Inflammatory macrophage treated with lipopolysaccharide for 1 hour (primary cell): ENCODE measurements around the gene RETREG1.
"Not testable (repeated sequence)": the region's sequence is repeated elsewhere in the genome, so short reads cannot be mapped to it uniquely, and the experiment has no call there.

Experiments
- DNase-seq, 2 donors: peaks; one replicate each; pipeline ENCODE4 v3.0.0-alpha.2; 2020 to 2022

RETREG1 gene, protein sequence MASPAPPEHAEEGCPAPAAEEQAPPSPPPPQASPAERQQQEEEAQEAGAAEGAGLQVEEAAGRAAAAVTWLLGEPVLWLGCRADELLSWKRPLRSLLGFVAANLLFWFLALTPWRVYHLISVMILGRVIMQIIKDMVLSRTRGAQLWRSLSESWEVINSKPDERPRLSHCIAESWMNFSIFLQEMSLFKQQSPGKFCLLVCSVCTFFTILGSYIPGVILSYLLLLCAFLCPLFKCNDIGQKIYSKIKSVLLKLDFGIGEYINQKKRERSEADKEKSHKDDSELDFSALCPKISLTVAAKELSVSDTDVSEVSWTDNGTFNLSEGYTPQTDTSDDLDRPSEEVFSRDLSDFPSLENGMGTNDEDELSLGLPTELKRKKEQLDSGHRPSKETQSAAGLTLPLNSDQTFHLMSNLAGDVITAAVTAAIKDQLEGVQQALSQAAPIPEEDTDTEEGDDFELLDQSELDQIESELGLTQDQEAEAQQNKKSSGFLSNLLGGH

DNA sequence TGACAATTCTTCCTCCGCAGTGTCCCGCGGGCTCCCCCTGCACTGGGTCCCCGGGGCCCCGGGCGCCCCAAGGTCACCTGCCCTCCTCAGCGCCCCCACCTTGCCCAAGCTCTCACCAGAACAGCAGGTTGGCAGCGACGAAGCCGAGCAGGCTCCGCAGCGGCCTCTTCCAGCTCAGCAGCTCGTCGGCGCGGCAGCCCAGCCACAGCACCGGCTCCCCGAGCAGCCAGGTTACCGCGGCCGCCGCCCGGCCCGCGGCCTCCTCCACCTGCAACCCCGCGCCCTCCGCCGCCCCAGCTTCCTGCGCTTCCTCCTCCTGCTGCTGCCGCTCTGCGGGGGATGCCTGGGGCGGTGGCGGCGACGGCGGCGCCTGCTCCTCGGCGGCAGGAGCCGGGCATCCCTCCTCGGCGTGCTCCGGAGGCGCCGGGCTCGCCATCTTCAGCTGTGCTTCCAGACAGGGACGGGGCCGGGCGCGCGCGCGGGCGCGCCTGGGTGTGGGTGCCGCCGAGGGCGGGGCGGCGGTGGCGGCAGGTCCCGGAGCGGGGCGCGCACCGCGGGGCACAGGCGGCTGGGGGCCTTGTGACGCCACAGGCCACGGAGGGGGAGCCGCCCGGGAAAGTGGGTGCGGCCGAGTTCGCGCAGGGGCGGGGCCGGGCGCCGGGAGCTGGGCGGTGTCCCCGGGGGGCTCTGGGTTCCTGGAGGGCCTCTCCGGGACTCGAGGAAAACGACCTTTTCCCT, at the start of gene RETREG1:
TSS of gene RETREG1 (minus strand) at position 462 of the 738 bp plus-strand sequence. CDS start at position 436, 26 bp downstream.
- DNase-seq, result peak; percentile 50 to 62

DNA sequence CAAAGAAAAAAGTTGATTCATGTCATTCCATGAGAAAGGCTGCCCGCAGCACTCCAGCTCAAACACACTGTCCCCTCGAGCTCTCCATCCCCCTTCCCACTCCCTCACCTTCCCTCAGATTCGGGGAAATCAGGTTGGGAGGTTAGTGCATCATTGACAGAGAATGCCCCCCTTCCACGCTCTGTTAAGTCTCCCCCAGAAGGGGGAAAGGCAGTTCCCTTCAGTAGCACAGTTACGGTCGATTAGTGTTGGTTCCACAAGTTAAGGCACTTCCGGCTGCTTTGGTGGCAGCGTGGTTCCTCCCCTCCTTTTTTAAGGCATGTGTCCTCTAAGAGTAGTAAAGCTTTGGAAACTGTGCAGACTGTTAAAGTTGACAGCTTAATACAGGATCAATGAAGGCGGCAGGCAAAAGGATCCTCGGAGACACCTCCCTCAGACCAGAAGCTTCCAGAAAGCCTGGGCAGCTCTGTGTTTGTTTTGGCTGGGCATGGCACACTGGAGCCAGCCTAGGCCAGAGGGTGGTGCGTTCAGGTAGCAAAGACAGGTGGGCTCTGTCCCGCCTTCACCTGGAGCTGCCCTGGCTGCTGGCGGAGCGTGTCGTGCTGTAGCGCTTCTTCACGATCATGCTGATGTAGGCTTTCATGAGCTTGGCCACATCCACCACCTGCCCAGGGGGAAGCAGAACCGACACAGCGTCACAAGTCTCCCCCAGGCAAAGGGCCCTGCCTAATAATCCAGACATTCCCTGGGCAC, 49.5 kb upstream of the RETREG1 start:
- no peak for DNase-seq

- DNase-seq, result no peak
Observed at GRCh38 chr5:16665601-16666000, 48.8 kb upstream of the RETREG1 start.

DNA sequence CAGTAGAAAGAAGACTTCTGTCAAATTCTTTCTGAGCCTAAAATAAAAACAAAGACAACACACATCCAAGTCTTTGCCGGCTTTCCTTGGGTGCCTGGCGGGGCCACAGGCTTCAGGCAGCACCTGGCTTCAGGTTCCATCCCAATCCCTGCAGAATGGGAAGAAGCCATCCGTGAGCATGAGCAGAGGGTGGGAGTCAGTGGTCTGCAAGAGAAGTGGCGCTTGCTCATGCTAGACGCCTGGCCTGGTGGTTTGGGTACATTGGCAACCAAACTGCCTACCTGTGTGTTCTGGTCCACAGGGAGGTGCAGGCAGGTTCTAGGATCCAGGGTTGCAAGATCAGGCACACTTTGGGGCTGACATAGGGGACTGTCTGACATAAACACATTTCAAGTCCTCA, 47.6 kb upstream of the RETREG1 start:
- DNase-seq, result no peak

DNA sequence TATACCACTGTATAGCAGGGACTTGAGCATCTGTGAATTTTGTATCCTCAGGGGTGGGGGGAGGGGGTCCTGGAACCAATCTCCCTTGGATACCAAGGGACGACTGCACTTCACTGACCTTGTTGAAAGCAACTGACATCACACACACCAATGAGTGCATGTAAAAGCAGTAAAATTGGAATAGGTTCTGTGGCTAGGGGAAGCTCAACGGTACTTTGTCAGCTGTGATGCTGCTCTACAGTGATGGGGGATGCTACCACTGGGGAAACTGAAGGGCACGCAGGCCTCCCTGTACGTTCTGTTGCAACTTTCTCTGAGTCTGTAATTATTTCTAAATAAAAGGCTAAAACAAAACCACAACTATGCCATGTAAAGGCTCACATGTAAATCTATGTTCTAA, 47.0 kb upstream of the RETREG1 start:
- no peak for DNase-seq

GRCh38 chr5:16661713-16662112, 44.9 kb upstream of the RETREG1 start:
- no peak for DNase-seq

DNA sequence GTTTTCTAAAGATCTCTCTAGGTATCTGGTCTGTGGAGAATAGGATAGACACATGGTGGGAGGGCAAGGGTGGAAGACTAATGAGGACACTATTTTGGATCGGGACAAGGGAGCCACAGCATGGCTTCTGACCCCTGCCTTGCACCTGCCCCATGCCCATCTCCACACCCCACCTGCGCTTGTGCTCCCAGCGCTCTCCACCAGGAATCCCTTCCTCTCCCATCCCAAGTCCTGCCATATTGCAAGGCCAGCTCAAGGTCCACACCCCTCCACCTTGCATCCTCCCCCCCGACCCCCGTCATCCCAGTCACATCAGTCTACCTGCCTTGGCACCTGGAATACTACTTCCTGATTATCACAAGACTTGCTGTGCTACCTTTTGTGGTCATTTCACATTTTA, 44.2 kb upstream of the RETREG1 start:
- DNase-seq, result no peak

DNA sequence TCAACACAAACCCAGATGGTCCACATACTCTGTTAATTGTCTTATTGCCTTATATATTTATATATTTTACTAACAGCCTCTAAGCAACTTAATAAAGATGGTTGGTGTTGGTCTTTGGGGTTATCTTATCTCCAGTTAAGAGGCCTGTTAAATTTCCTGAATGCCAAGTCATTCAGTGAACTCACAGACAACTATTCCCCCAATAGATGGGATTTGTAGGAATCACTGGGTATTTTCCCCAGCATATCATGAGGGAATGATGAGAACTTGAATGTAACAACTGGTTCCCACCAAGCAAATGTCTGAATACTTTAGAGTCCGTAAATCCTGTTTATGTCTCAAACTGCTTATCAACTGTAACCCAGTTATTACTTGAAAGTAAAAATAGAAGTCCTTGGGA, 42.7 kb upstream of the RETREG1 start:
- DNase-seq, result no peak

GRCh38 chr5:16656561-16657191, 39.9 kb upstream of the RETREG1 start:
- peak; percentile 31 to 56 for DNase-seq

- no peak for DNase-seq
Observed at GRCh38 chr5:16654647-16655334, 38.0 kb upstream of the RETREG1 start.

GRCh38 chr5:16648739-16649138, 31.9 kb upstream of the RETREG1 start:
- not testable (repeated sequence) for DNase-seq

- no peak for DNase-seq
Observed at GRCh38 chr5:16644301-16644889, 27.6 kb upstream of the RETREG1 start.

DNA sequence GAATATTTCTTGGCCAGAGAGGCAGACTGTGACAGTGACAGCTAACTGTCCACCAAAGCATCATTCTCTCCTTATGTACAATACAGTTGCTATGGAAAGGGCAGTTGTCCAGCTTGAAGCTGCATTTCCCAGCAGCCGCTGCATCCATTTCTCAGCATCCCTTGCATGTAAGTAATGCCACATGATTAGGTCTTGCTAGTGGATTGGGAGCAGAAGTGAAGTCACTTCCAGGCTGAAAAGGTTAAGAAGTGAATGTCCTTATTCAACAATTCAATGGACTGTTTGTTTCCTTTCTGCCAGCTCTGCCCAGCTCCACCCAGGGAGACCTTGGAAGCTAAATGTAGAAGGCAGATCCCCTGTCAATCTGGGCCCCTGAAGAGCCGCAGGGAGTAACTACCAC, 26.1 kb upstream of the RETREG1 start:
- no peak for DNase-seq

- no peak for DNase-seq
Observed at GRCh38 chr5:16639206-16639605, 22.4 kb upstream of the RETREG1 start.

DNA sequence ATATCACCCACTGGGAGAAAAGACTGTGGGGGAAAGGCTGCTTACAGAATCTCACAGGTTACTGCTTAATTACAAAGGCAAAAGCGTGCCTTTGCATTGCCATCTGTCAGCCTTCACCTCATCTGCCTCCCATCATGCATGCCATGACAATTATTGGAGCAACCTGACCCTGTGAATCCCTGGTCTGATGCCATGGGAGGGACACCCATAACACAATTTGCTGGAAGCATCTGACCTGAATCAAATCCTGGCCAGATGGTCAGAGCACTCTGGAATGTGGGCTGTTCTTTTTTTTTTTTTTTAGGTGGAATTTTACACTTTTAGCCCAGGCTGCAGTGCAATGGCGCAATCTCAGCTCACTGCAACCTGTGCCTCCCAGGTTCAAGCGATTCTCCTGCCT, 11.6 kb upstream of the RETREG1 start:
- DNase-seq, result no peak

- DNase-seq, result peak; percentile 91
Observed at GRCh38 chr5:16626696-16627264, 10.0 kb upstream of the RETREG1 start.

- peak; percentile 90 to 94 for DNase-seq
Observed at GRCh38 chr5:16625096-16625495, 8.3 kb upstream of the RETREG1 start.

DNA sequence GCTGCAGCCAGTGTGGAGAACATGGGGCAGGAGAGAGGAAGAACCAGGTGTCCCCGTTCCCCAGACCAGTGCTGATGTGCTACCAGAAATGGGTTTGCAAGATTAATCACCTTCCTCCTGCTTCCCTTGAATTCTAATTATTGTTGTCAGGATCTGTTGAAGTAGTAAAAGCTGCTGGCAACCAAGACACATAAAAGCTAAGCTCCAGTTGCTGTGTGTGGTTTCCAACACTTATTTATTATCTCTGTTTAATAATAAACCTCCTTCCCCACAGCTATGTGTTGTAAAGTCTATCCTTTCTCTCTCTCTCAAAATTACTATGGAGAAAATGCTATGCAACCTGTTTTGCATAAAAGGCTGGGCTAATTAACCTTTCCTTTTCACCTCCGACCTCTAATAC, 2.3 kb upstream of the RETREG1 start:
- DNase-seq, result no peak

DNA sequence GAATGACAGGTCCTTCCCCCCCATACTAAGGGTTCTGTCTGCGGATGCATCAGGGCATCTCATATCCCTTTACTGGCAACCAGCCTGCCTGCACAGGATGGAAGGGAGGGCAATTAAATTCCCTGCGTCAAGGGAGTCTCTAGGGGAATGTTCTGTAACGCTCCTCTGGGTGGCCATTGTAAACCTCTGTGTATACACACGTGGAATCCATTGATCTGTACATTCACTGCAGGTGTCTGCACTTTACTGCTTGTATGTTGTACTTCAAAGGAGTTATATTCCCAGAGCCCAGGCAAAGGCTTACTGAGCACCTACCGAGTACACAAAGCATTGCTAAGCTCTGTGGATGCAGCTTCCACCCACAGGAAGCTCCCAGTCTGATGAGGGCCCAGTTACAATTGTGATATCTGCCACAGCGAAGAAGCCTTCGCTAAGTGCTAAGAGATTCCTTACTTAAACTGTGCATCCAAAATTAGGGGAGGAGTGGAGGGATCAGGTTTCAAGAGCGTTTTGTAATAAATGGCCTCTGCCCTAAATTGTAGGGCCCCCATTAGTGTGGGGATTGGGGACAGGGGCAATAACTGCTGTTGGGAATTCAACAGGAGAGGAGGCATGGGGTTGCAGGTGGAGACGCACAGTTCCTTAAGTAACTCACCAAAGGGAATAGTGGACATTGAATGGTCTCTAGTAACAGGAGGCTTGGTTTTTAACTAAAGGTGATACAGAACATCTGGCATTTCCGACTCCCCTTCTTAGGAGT, 1.5 kb upstream of the RETREG1 start:
- DNase-seq, result no peak

DNA sequence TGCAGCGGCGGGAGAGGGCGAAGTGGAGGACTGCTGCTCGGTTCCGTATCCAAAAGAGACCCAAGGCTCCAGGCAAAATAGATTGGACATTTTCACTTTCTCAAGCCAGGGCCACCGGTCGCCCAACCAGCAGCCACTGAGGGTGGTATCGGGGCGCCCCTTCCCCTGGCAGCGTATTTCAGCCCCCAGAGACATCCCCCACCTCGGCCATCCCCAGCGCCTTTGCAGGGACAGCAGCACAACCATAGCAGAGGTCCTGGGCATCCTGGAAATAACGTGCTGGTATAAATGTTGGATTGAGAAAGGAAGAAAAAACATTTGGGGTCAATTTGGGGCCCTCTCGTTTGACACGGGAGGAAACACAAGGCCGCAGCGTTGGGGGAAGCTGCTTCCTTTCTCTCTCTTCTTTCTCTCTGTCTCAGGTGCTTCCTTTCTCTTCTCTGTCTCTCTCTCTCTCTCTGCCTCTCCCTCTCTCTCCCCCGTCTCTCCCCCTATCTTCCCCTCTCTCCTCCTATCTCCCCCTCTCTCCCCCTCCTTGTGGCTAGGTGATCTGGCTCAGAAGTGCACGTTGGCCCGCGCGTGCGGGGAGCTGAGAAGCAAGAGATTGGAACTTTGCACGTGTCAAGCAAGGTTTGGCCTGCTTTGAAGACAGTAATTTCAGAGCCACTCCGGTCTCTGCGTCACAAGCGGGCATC, 624 bp upstream of the RETREG1 start:
- DNase-seq, result no peak
